Measurements from ENCODE around the gene ARID1B. TPM values are rescaled to one million over a fixed set of nuclear protein-coding genes. Genes with fewer than 3 reads are reported as not detected.

ARID1B gene
- total RNA-seq, 1 experiment from 2014 or later, result 91.7 TPM

DNA sequence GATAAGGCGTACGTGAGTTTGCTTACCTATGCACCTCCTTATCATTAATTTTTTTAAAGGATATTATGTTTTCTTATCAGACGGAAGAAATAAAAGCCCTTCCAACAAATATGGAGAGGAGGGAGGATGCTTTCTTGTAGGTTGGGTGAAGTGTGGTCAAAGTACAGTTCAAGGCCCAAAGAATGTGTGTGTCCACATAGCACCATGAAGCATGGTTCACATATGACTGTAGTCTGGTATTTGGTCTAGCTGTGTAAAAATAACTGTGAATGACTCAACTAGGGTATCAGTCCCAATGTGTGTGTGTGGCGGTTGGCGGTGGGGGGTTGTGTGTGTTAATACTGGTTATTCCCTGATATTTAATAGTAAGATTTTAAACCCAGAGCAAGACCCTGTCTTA lies 333.4 kb downstream of the ARID1B start:
- H3K4me1 ChIP-seq (ENCODE audit: control insufficient read depth, insufficient read depth, low read length), result peaks cover 12% of the 10 kb centered on the region
- H3K27me3 ChIP-seq (ENCODE audit: control insufficient read depth, insufficient read depth, low read length), result no peaks in the 10 kb centered on the region
- in situ Hi-C loops (cut with HindIII; ENCODE audit: low pct_unique_long_range_greater_than_20kb, low sequenced_read_pairs), result no loop called here
- H3K36me3 ChIP-seq (ENCODE audit: control insufficient read depth, insufficient read depth, low read length), result peaks cover 4% of the 10 kb centered on the region; the same call in 1 of the 2 replicates
- no peak overlapping the region for H3K27ac ChIP-seq (ENCODE audit: low read length)
- BruUV-seq (replicated peaks), result no TSS peak
- ChIA-PET CTCF (no interaction called here), POLR2A (no interaction called here)
- H3K4me3 ChIP-seq (ENCODE audit: low read depth in 2 of 2, low read length in 2 of 2), result no peak overlapping the region
- no peak for ATAC-seq
- H3K9me3 ChIP-seq (ENCODE audit: control insufficient read depth, insufficient read depth, low read depth, low read length), result no peaks in the 10 kb centered on the region
- intact Hi-C loops (cut with micrococcal nuclease; ENCODE audit: unreplicated experiment), result no loop called here
- TF ChIP-seq SIN3A (IDR thresholded peaks at IDR 0.05; ENCODE audit: borderline replicate concordance, insufficient read depth, low read depth, low read length) (no peak), POLR2AphosphoS5 (IDR thresholded peaks at IDR 0.05; ENCODE audit: low read depth, low read length) (no peak), TCF7L2 (IDR thresholded peaks at IDR 0.05; ENCODE audit: low read depth, low read length) (no peak)
- TF ChIP-seq, protein P1, sequence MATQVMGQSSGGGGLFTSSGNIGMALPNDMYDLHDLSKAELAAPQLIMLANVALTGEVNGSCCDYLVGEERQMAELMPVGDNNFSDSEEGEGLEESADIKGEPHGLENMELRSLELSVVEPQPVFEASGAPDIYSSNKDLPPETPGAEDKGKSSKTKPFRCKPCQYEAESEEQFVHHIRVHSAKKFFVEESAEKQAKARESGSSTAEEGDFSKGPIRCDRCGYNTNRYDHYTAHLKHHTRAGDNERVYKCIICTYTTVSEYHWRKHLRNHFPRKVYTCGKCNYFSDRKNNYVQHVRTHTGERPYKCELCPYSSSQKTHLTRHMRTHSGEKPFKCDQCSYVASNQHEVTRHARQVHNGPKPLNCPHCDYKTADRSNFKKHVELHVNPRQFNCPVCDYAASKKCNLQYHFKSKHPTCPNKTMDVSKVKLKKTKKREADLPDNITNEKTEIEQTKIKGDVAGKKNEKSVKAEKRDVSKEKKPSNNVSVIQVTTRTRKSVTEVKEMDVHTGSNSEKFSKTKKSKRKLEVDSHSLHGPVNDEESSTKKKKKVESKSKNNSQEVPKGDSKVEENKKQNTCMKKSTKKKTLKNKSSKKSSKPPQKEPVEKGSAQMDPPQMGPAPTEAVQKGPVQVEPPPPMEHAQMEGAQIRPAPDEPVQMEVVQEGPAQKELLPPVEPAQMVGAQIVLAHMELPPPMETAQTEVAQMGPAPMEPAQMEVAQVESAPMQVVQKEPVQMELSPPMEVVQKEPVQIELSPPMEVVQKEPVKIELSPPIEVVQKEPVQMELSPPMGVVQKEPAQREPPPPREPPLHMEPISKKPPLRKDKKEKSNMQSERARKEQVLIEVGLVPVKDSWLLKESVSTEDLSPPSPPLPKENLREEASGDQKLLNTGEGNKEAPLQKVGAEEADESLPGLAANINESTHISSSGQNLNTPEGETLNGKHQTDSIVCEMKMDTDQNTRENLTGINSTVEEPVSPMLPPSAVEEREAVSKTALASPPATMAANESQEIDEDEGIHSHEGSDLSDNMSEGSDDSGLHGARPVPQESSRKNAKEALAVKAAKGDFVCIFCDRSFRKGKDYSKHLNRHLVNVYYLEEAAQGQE (IDR thresholded peaks at IDR 0.05; ENCODE audit: insufficient read depth in 1 of 2, low read depth in 2 of 2, low read length in 1 of 2), result no peak
- TF ChIP-seq, protein P2, sequence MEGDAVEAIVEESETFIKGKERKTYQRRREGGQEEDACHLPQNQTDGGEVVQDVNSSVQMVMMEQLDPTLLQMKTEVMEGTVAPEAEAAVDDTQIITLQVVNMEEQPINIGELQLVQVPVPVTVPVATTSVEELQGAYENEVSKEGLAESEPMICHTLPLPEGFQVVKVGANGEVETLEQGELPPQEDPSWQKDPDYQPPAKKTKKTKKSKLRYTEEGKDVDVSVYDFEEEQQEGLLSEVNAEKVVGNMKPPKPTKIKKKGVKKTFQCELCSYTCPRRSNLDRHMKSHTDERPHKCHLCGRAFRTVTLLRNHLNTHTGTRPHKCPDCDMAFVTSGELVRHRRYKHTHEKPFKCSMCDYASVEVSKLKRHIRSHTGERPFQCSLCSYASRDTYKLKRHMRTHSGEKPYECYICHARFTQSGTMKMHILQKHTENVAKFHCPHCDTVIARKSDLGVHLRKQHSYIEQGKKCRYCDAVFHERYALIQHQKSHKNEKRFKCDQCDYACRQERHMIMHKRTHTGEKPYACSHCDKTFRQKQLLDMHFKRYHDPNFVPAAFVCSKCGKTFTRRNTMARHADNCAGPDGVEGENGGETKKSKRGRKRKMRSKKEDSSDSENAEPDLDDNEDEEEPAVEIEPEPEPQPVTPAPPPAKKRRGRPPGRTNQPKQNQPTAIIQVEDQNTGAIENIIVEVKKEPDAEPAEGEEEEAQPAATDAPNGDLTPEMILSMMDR (IDR thresholded peaks at IDR 0.05), result no peak
- no peak for DNase-seq (ENCODE audit: low read depth, low spot score)

DNA sequence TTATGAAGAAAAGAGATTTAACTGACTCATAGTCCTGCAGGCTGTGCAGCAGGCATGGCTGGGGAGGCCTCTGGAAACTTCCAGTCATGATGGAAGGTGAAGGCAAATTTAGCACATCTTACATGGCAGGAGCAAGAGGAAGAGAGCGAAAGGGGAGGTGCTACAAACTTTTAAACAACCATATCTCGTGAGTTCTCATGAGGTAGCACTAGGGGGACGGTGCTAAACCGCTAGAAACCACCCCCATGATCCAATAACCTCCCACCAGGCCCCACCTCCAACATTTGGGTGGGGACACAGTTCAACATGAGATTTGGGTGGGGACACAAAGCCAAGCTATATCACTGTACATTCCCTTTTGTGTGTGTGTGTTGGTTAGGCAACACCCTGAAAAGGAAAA lies 336.2 kb downstream of the ARID1B start:
- BruUV-seq (replicated peaks), result no TSS peak
- no peaks in the 10 kb centered on the region for H3K27me3 ChIP-seq (ENCODE audit: control insufficient read depth, insufficient read depth, low read length)
- ATAC-seq (no peak), DNase-seq (ENCODE audit: low read depth, low spot score) (no peak)
- peaks cover 4% of the 10 kb centered on the region; the same call in 1 of the 2 replicates for H3K36me3 ChIP-seq (ENCODE audit: control insufficient read depth, insufficient read depth, low read length)
- H3K27ac ChIP-seq (ENCODE audit: low read length), result no peak overlapping the region
- intact Hi-C loops (cut with micrococcal nuclease; ENCODE audit: unreplicated experiment), result no loop called here
- POLR2A ChIA-PET, result no interaction called here
- in situ Hi-C loops (cut with HindIII; ENCODE audit: low pct_unique_long_range_greater_than_20kb, low sequenced_read_pairs), result no loop called here
- H3K9me3 ChIP-seq (ENCODE audit: control insufficient read depth, insufficient read depth, low read depth, low read length), result no peaks in the 10 kb centered on the region
- H3K4me1 ChIP-seq (ENCODE audit: control insufficient read depth, insufficient read depth, low read length), result peaks cover 4% of the 10 kb centered on the region; the same call in 1 of the 2 replicates
- TF ChIP-seq TCF7L2 (IDR thresholded peaks at IDR 0.05; ENCODE audit: low read depth, low read length) (no peak), SIN3A (IDR thresholded peaks at IDR 0.05; ENCODE audit: borderline replicate concordance, insufficient read depth, low read depth, low read length) (no peak), POLR2AphosphoS5 (IDR thresholded peaks at IDR 0.05; ENCODE audit: low read depth, low read length) (no peak)
- TF ChIP-seq, protein P2 (IDR thresholded peaks at IDR 0.05), result no peak
- TF ChIP-seq, protein P1 (IDR thresholded peaks at IDR 0.05; ENCODE audit: insufficient read depth in 1 of 2, low read depth in 2 of 2, low read length in 1 of 2), result no peak
- CTCF ChIA-PET, result no interaction called here
- no peak overlapping the region for H3K4me3 ChIP-seq (ENCODE audit: low read depth in 2 of 2, low read length in 2 of 2)
